HEK293 (cell line): ENCODE measurements around the gene BBS12.

Source experiments
- CTCF ChIA-PET: fragments of 350-600 bp; formaldehyde crosslinking; extraction: SDS; loops from one replicate; lab custom pipeline; 2021; ENCODE audit warnings: antibody characterized with exemption; lab: Yijun Ruan, JAX
- POLR2A ChIA-PET: fragments of 300-600 bp; formaldehyde crosslinking; extraction: SDS; loops from one replicate; lab custom pipeline; 2020; ENCODE audit warnings: antibody characterized with exemption, inconsistent platforms; lab: Yijun Ruan, JAX
- H3K27ac ChIP-seq: fragments of 200-500 bp; sonication (Bioruptor generic); 2 replicates; pipeline ENCODE4 v1.5.1; 2014; ENCODE audit warnings: low read depth, low read length, control low read depth, inconsistent platforms; ENCODE audit errors: extremely low read depth
- H3K36me3 ChIP-seq, 2 experiments: fragments of 200-500 bp in 1 of 2; sonication (Bioruptor generic) in 1 of 2; 1 replicate in 1 of 2; 2 replicates in 1 of 2; pipeline ENCODE4 v1.5.1; 2014 to 2017; ENCODE audit warnings: inconsistent platforms in 2 of 2, low read length in 2 of 2; ENCODE audit not compliant: control insufficient read depth in 2 of 2, insufficient read depth in 1 of 2
- H3K4me1 ChIP-seq: fragments of 200-500 bp; sonication (Bioruptor generic); 2 replicates; pipeline ENCODE4 v1.5.1; 2014; ENCODE audit warnings: mild to moderate bottlenecking, low read length, inconsistent platforms; ENCODE audit not compliant: control insufficient read depth, insufficient read depth
- H3K4me3 ChIP-seq: 2 replicates; pipeline ENCODE4 v1.5.1; 2011; ENCODE audit warnings: low read depth, mild to moderate bottlenecking, control low read depth, low read length, moderate library complexity
- H3K9me3 ChIP-seq: fragments of 200-500 bp; sonication (Bioruptor generic); 2 replicates; pipeline ENCODE4 v1.5.1; 2014; ENCODE audit warnings: low read depth, low read length, inconsistent platforms; ENCODE audit not compliant: control insufficient read depth, insufficient read depth
- BCL6B ChIP-seq: fragments of 450-650 bp; formaldehyde crosslinking; IDR thresholded peaks from 2 replicates; pipeline ENCODE4 v1.5.1; 2017; ENCODE audit warnings: missing biosample characterization, missing genetic modification characterization
- GLIS1 ChIP-seq: fragments of 450-650 bp; formaldehyde crosslinking; IDR thresholded peaks from 2 replicates; pipeline ENCODE4 v1.5.1; 2016; ENCODE audit warnings: missing biosample characterization, missing genetic modification characterization
- GLIS2 ChIP-seq: fragments of 450-650 bp; formaldehyde crosslinking; IDR thresholded peaks from 2 replicates; pipeline ENCODE4 v1.5.1; 2016; ENCODE audit warnings: missing biosample characterization, missing genetic modification characterization
- KLF10 ChIP-seq: fragments of 450-650 bp; IDR thresholded peaks from 2 replicates; pipeline ENCODE4 v1.5.1; 2018; ENCODE audit warnings: missing biosample characterization, mild to moderate bottlenecking, missing genetic modification characterization
- KLF9 ChIP-seq: fragments of 450-650 bp; formaldehyde crosslinking; IDR thresholded peaks from 2 replicates; pipeline ENCODE4 v1.5.1; 2016; ENCODE audit warnings: missing biosample characterization, missing genetic modification characterization, low read depth
- OSR2 ChIP-seq: fragments of 450-650 bp; formaldehyde crosslinking; IDR thresholded peaks from 2 replicates; pipeline ENCODE4 v1.5.1; 2016; ENCODE audit warnings: missing biosample characterization, missing genetic modification characterization
- PRDM1 ChIP-seq: fragments of 450-650 bp; formaldehyde crosslinking; IDR thresholded peaks from 2 replicates; pipeline ENCODE4; 2016; ENCODE audit warnings: missing biosample characterization, missing genetic modification characterization
- ZBTB26 ChIP-seq: fragments of 450-650 bp; formaldehyde crosslinking; optimal IDR thresholded peaks from 2 replicates; pipeline ENCODE3; 2016; ENCODE audit warnings: missing biosample characterization, mild to moderate bottlenecking, missing genetic modification characterization
- ZBTB6 ChIP-seq: fragments of 450-650 bp; formaldehyde crosslinking; IDR thresholded peaks from 2 replicates; pipeline ENCODE4 v1.5.1; 2017; ENCODE audit warnings: missing biosample characterization, missing genetic modification characterization
- ZNF148 ChIP-seq: fragments of 450-650 bp; formaldehyde crosslinking; IDR thresholded peaks from 2 replicates; pipeline ENCODE4 v1.5.0; 2017; ENCODE audit warnings: missing biosample characterization, missing genetic modification characterization, borderline replicate concordance
- ZNF155 ChIP-seq: fragments of 450-650 bp; formaldehyde crosslinking; IDR thresholded peaks from 2 replicates; pipeline ENCODE4 v1.5.1; 2016; ENCODE audit warnings: missing biosample characterization, missing genetic modification characterization
- ZNF248 ChIP-seq: fragments of 450-650 bp; formaldehyde crosslinking; IDR thresholded peaks from 2 replicates; pipeline ENCODE4 v1.5.1; 2017; ENCODE audit warnings: missing biosample characterization, missing genetic modification characterization
- ZNF292 ChIP-seq: fragments of 450-650 bp; formaldehyde crosslinking; IDR thresholded peaks from 2 replicates; pipeline ENCODE4 v1.5.1; 2016; ENCODE audit warnings: low read depth, missing biosample characterization, missing genetic modification characterization, borderline replicate concordance
- ZNF394 ChIP-seq: fragments of 450-650 bp; formaldehyde crosslinking; IDR thresholded peaks from 2 replicates; pipeline ENCODE4 v1.5.1; 2016; ENCODE audit warnings: missing biosample characterization, missing genetic modification characterization, mild to moderate bottlenecking, moderate library complexity, borderline replicate concordance
- ZNF558 ChIP-seq: fragments of 450-650 bp; formaldehyde crosslinking; IDR thresholded peaks from 2 replicates; pipeline ENCODE4 v1.5.1; 2016; ENCODE audit warnings: missing biosample characterization, missing genetic modification characterization
- ZNF560 ChIP-seq: fragments of 450-650 bp; formaldehyde crosslinking; IDR thresholded peaks from 2 replicates; pipeline ENCODE4 v1.5.1; 2017; ENCODE audit warnings: missing biosample characterization, missing genetic modification characterization, borderline replicate concordance
- ZNF747 ChIP-seq: fragments of 450-650 bp; formaldehyde crosslinking; IDR thresholded peaks from 2 replicates; pipeline ENCODE4 v1.5.1; 2016; ENCODE audit warnings: missing biosample characterization, missing genetic modification characterization
- ZNF76 ChIP-seq: fragments of 450-650 bp; formaldehyde crosslinking; IDR thresholded peaks from 2 replicates; pipeline ENCODE4; 2016; ENCODE audit warnings: low read depth, missing biosample characterization, missing genetic modification characterization, borderline replicate concordance
- ZNF792 ChIP-seq: fragments of 450-650 bp; formaldehyde crosslinking; IDR thresholded peaks from 2 replicates; pipeline ENCODE4 v1.5.1; 2016; ENCODE audit warnings: missing biosample characterization, missing genetic modification characterization
- ZSCAN16 ChIP-seq: fragments of 450-650 bp; formaldehyde crosslinking; IDR thresholded peaks from 2 replicates; pipeline ENCODE4 v1.5.1; 2016; ENCODE audit warnings: missing biosample characterization, missing genetic modification characterization
- ZSCAN18 ChIP-seq: fragments of 450-650 bp; formaldehyde crosslinking; IDR thresholded peaks from 2 replicates; pipeline ENCODE4 v1.5.1; 2016; ENCODE audit warnings: missing biosample characterization, missing genetic modification characterization
- ZSCAN5A ChIP-seq: fragments of 450-650 bp; formaldehyde crosslinking; IDR thresholded peaks from 2 replicates; pipeline ENCODE4 v1.5.1; 2016; ENCODE audit warnings: missing biosample characterization, missing genetic modification characterization

BBS12 gene

GRCh38 chr4:122759639-122760310 lies 27.3 kb downstream of the BBS12 start:
- POLR2A ChIA-PET = no interaction called here
- Histone ChIP-seq H3K4me1 (no peaks in the 10 kb centered on the region), H3K4me3 (no peak overlapping the region), H3K9me3 (no peaks in the 10 kb centered on the region), H3K36me3 (no peaks in the 10 kb centered on the region), H3K27ac (no peak overlapping the region)
- TF ChIP-seq ZBTB26 = no peak
- peak; percentile 52; the same call in 1 of the 2 replicates for TF ChIP-seq PRDM1 (tag by site-specific recombination)
- CTCF ChIA-PET = interaction anchor here (0.6 to 0.7 kb wide), 3 partner anchors 8 to 631 kb away, joined by 3 read pairs; no protein-coding TSS in a partner anchor

GRCh38 chr4:122762520-122762919 lies 30.0 kb downstream of the BBS12 start:
- Histone ChIP-seq H3K4me3 (no peak overlapping the region), H3K27ac (no peak overlapping the region)
- CTCF ChIA-PET = no interaction called here

More at GRCh38 chr4:122762520-122762919, 30.0 kb downstream of the BBS12 start:
- Histone ChIP-seq H3K4me1 (no peaks in the 10 kb centered on the region), H3K36me3 (no peaks in the 10 kb centered on the region), H3K9me3 (no peaks in the 10 kb centered on the region)
- POLR2A ChIA-PET = no interaction called here
- no peak for TF ChIP-seq ZNF76
- no peak for TF ChIP-seq KLF9 (tag by site-specific recombination)
- TF ChIP-seq ZSCAN5A (tag by site-specific recombination) = no peak
- TF ChIP-seq BCL6B (tag by site-specific recombination) = no peak
- no peak for TF ChIP-seq ZSCAN18
- TF ChIP-seq ZNF292 (tag by site-specific recombination) = no peak
- no peak for TF ChIP-seq ZNF560
- TF ChIP-seq ZNF248 (tag by site-specific recombination) = no peak
- TF ChIP-seq ZNF792 = no peak
- TF ChIP-seq ZNF747 = no peak
- no peak for TF ChIP-seq ZNF558
- TF ChIP-seq ZNF148 = no peak
- no peak for TF ChIP-seq ZSCAN16 (tag by site-specific recombination)
- TF ChIP-seq KLF10 (tag by site-specific recombination) = no peak
- TF ChIP-seq ZNF155 = no peak
- no peak for TF ChIP-seq ZBTB6 (tag by site-specific recombination)
- no peak for TF ChIP-seq ZNF394 (tag by site-specific recombination)
- no peak for TF ChIP-seq GLIS2
- TF ChIP-seq GLIS1 (tag by site-specific recombination) = no peak
- TF ChIP-seq OSR2 (tag by site-specific recombination) = no peak
